Fibroblast of skin of right biceps (primary cell): ENCODE results near the gene PDIA5.

Experiments
- DNase-seq: peaks from one replicate; pipeline ENCODE4 v3.0.0-alpha.2; 2013

Gene PDIA5

GRCh38 chr3:123044981-123045763, 21.7 kb upstream of the PDIA5 start:
- no peak for DNase-seq

GRCh38 chr3:123046262-123047061, 20.4 kb upstream of the PDIA5 start:
- DNase-seq, result peak; percentile 66

GRCh38 chr3:123047062-123047319, 19.8 kb upstream of the PDIA5 start:
- no peak for DNase-seq

- no peak for DNase-seq
Observed at GRCh38 chr3:123048480-123049237, 18.2 kb upstream of the PDIA5 start.

- DNase-seq, result no peak
Observed at GRCh38 chr3:123050666-123051065, 16.2 kb upstream of the PDIA5 start.

GRCh38 chr3:123053107-123053506, 13.7 kb upstream of the PDIA5 start:
- DNase-seq, result no peak

- DNase-seq, result no peak
Observed at GRCh38 chr3:123054109-123054778, 12.6 kb upstream of the PDIA5 start.

GRCh38 chr3:123054931-123055330, 11.9 kb upstream of the PDIA5 start:
- DNase-seq, result no peak

GRCh38 chr3:123055352-123055751, 11.5 kb upstream of the PDIA5 start:
- no peak for DNase-seq

- no peak for DNase-seq
Observed at GRCh38 chr3:123058505-123058904, 8.3 kb upstream of the PDIA5 start.

GRCh38 chr3:123060054-123060453, 6.8 kb upstream of the PDIA5 start:
- DNase-seq, result no peak

GRCh38 chr3:123061856-123062255, 5.0 kb upstream of the PDIA5 start:
- no peak for DNase-seq

- DNase-seq, result no peak
Observed at GRCh38 chr3:123063034-123063433, 3.8 kb upstream of the PDIA5 start.

- DNase-seq, result no peak
Observed at GRCh38 chr3:123064506-123064905, 2.3 kb upstream of the PDIA5 start.

GRCh38 chr3:123064914-123065313, 1.9 kb upstream of the PDIA5 start:
- DNase-seq, result no peak

- no peak for DNase-seq
Observed at GRCh38 chr3:123066599-123066895, 278 bp upstream of the PDIA5 start.

GRCh38 chr3:123067689-123068600, 1.1 kb downstream of the PDIA5 start:
- peak; percentile 57 for DNase-seq

GRCh38 chr3:123068601-123069381, 2.0 kb downstream of the PDIA5 start:
- no peak for DNase-seq

- no peak for DNase-seq
Observed at GRCh38 chr3:123070510-123070909, 3.7 kb downstream of the PDIA5 start.

GRCh38 chr3:123071146-123071545, 4.3 kb downstream of the PDIA5 start:
- DNase-seq, result peak; percentile 66

- no peak for DNase-seq
Observed at GRCh38 chr3:123071581-123071980, 4.8 kb downstream of the PDIA5 start.

GRCh38 chr3:123072152-123072551, 5.3 kb downstream of the PDIA5 start:
- no peak for DNase-seq
